Measurements from ENCODE around the gene TDRD6.

TDRD6 gene

DNA sequence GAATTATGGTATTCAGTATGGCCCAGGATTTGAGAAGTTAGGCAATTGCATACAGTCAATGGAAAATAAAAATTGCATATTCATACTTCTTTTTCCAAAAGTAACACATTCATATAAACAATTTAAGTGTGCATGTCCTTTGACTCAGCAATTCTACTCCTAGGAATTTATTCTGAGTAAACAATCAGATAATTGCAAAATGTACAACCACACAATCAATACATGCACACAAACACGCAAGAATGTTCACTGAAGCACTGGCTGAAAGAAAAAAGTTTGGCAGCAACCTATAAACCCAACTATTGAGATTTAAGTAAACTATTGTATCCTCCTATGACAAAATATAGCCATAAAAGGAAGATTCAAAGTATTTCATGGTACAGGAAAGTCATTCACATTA lies 36.7 kb upstream of the TDRD6 start:
- H3K27ac ChIP-seq: peak overlapping the region; percentile 80
- no peak for TF ChIP-seq ZFX (IDR thresholded peaks at IDR 0.05; ENCODE audit: borderline replicate concordance)
- no peak for TF ChIP-seq CTCF (IDR thresholded peaks at IDR 0.05)

- H3K27ac ChIP-seq: peak overlapping the region; percentile 80
- TF ChIP-seq CTCF (IDR thresholded peaks at IDR 0.05): no peak
- no peak for TF ChIP-seq ZFX (IDR thresholded peaks at IDR 0.05; ENCODE audit: borderline replicate concordance)
These were observed 35.9 kb upstream of the TDRD6 start for GRCh38 chr6:46651816-46652215.

GRCh38 chr6:46652232-46652602 lies 35.5 kb upstream of the TDRD6 start:
- H3K27ac ChIP-seq: peak overlapping the region; percentile 80
- TF ChIP-seq CTCF (IDR thresholded peaks at IDR 0.05) (no peak), ZFX (IDR thresholded peaks at IDR 0.05; ENCODE audit: borderline replicate concordance) (no peak)

- TF ChIP-seq CTCF (IDR thresholded peaks at IDR 0.05) (no peak), ZFX (IDR thresholded peaks at IDR 0.05; ENCODE audit: borderline replicate concordance) (no peak)
- peak within 1 kb of the TSS; percentile 80 for H3K27ac ChIP-seq
These were observed 34.9 kb upstream of the TDRD6 start, which contains the start of the genes CYP39A1 and SLC25A27 for GRCh38 chr6:46652603-46653438. Gene CYP39A1 (minus strand): TSS chr6:46652818. CDS start chr6:46652582, 236 bp downstream. Gene SLC25A27 (plus strand): TSS chr6:46652975. CDS start chr6:46653193, 218 bp downstream.

- peak overlapping the region; percentile 80 for H3K27ac ChIP-seq
- TF ChIP-seq CTCF (IDR thresholded peaks at IDR 0.05): no peak
- no peak for TF ChIP-seq ZFX (IDR thresholded peaks at IDR 0.05; ENCODE audit: borderline replicate concordance)
These were observed 34.1 kb upstream of the TDRD6 start for GRCh38 chr6:46653439-46654195.

GRCh38 chr6:46655803-46656202 lies 31.9 kb upstream of the TDRD6 start:
- H3K27ac ChIP-seq: no peak overlapping the region
- TF ChIP-seq CTCF (IDR thresholded peaks at IDR 0.05): peak; percentile 36
- no peak for TF ChIP-seq ZFX (IDR thresholded peaks at IDR 0.05; ENCODE audit: borderline replicate concordance)

GRCh38 chr6:46657642-46658041 lies 30.0 kb upstream of the TDRD6 start:
- no peak overlapping the region for H3K27ac ChIP-seq
- TF ChIP-seq ZFX (IDR thresholded peaks at IDR 0.05; ENCODE audit: borderline replicate concordance) (no peak), CTCF (IDR thresholded peaks at IDR 0.05) (no peak)
